Small intestine (tissue), 7 donors: ENCODE results near the gene CCDC83. TPM values are rescaled to one million over a fixed set of nuclear protein-coding genes. Genes with fewer than 3 reads are reported as not detected.
"Not testable (repeated sequence)": the region's sequence is repeated elsewhere in the genome, so short reads cannot be mapped to it uniquely, and the experiment has no call there.

Experiments
- DNase-seq, 2 donors: peaks; one replicate each; pipeline versions ENCODE4 v3.0.0 to v3.0.0-alpha.2; 2013
- FAIRE-seq: peaks from 2 replicates; lab custom pipeline; 2012; peaks lifted over from hg19 to GRCh38; lab: Jason Lieb, UNC
- H3K27ac ChIP-seq, 3 donors: one replicate each; pipeline ENCODE4 v1.5.1; 2013; ENCODE audit warnings: low read length in 2 of 3, mild to moderate bottlenecking in 2 of 3, control low read depth in 1 of 3, inconsistent platforms in 1 of 3, low read depth in 1 of 3, moderate library complexity in 1 of 3
- H3K27me3 ChIP-seq, 3 donors: one replicate each; pipeline ENCODE4 v1.6.1; 2013; ENCODE audit warnings: low read length in 3 of 3, inconsistent platforms in 1 of 3; ENCODE audit not compliant: control insufficient read depth in 3 of 3, insufficient read depth in 3 of 3
- H3K36me3 ChIP-seq, 3 donors: one replicate each; pipeline ENCODE4 v1.6.1; 2013; ENCODE audit warnings: low read length in 3 of 3, inconsistent platforms in 1 of 3, low read depth in 1 of 3, mild to moderate bottlenecking in 1 of 3, moderate library complexity in 1 of 3; ENCODE audit not compliant: control insufficient read depth in 3 of 3, insufficient read depth in 2 of 3
- H3K4me1 ChIP-seq, 3 donors: one replicate each; pipeline ENCODE4 v1.6.1; 2013; ENCODE audit warnings: low read length in 2 of 3, inconsistent platforms in 1 of 3, low read depth in 1 of 3, mild to moderate bottlenecking in 1 of 3, moderate library complexity in 1 of 3; ENCODE audit not compliant: control insufficient read depth in 3 of 3, insufficient read depth in 2 of 3
- H3K4me3 ChIP-seq, 3 donors: one replicate each; pipeline ENCODE4 v1.5.1; 2013; ENCODE audit warnings: low read length in 3 of 3, control low read depth in 1 of 3, inconsistent platforms in 1 of 3, low read depth in 1 of 3, mild to moderate bottlenecking in 1 of 3, moderate library complexity in 1 of 3
- H3K9me3 ChIP-seq, 2 donors: one replicate each; pipeline ENCODE4 v1.6.1; 2013; ENCODE audit warnings: low read depth in 1 of 2, low read length in 1 of 2; ENCODE audit not compliant: control insufficient read depth in 2 of 2, insufficient read depth in 1 of 2
- WGBS, 3 donors: extraction: QIAGEN DNeasy Blood & Tissue Kit; methylation state at CpG; one replicate each; pipeline ENCODE4 v1.1.7; 2013; 5-methylcytosine and 5-hydroxymethylcytosine counted together
- polyA plus RNA-seq, 4 donors: library from polyadenylated mRNA; stranded (reverse) in 3 of 4; unstranded in 1 of 4; fragments of 200-250 nt in 3 of 4; fragments of 120-200 nt in 1 of 4; gene quantifications; one replicate each; pipeline versions ENCODE4 v1.2.1 to v1.2.3, GENCODE V29; 2013
- donor health status: healthy with polysubstance abuse.
- donor health status: control.
- donor health status: control.
- donor health status: Bipolar disorder and iron deficiency.
- donor health status: healthy.

The CCDC83 gene
- polyA plus RNA-seq, 4 donors, result 0.10 TPM; not detected in 3

- not testable (repeated sequence) for FAIRE-seq, H3K27ac ChIP-seq, DNase-seq, H3K4me3 ChIP-seq, H3K9me3 ChIP-seq, H3K4me1 ChIP-seq, H3K27me3 ChIP-seq
- 89 to 96% (median 93%) methylated on average over 7 of the region's 7 CpGs for WGBS, 3 donors
- H3K36me3 ChIP-seq, result peaks cover 4 to 15% (median 11%) of the 10 kb centered on the region in 3 donors
Measured at GRCh38 chr11:85952108-85952485, 96.9 kb downstream of the CCDC83 start.

GRCh38 chr11:85953491-85954143, 98.4 kb downstream of the CCDC83 start:
- no peak overlapping the region for H3K4me3 ChIP-seq
- DNase-seq (no peak), FAIRE-seq (no peak)
- H3K9me3 ChIP-seq, result peaks cover 0 to 3% of the 10 kb centered on the region in 2 donors
- peaks cover 4 to 15% (median 14%) of the 10 kb centered on the region in 3 donors for H3K36me3 ChIP-seq
- 38 to 46% (median 42%) methylated on average over 2 of the region's 2 CpGs for WGBS, 3 donors
- H3K27ac ChIP-seq, result no peak overlapping the region
- no peaks in the 10 kb centered on the region for H3K27me3 ChIP-seq
- peaks cover 0 to 7% (median 3%) of the 10 kb centered on the region in 3 donors for H3K4me1 ChIP-seq

GRCh38 chr11:85955531-85955930, 100.3 kb downstream of the CCDC83 start:
- Histone ChIP-seq H3K4me3 (no peak overlapping the region), H3K36me3 (peaks cover 4 to 21% (median 17%) of the 10 kb centered on the region in 3 donors), H3K27ac (no peak overlapping the region), H3K9me3 (peaks cover 0 to 3% of the 10 kb centered on the region in 2 donors), H3K27me3 (no peaks in the 10 kb centered on the region), H3K4me1 (peaks cover 0 to 7% (median 3%) of the 10 kb centered on the region in 3 donors)
- DNase-seq (no peak), FAIRE-seq (no peak)
- 74 to 100% (median 90%) methylated on average over 1 of the region's 1 CpG for WGBS, 3 donors

DNA sequence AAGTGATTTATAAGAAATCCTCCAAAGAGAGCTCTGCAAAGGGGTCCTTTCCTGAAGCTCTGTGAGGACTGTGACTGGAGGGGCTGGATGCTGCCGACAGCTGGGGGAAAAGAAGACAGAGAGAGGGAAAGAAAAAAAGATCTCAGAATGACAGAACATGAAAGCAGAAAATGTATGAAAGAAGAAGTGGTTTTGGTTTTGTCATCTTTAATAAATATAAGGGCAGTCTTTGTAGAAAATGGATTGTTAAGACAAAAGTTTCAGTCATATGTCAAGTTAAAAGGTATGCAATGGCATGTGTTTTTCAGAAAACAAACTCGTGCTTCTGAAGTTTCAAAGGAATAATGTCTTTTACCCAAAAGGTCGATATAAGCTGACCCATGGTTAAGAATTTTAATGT, 105.5 kb downstream of the CCDC83 start:
- no peak overlapping the region for H3K4me3 ChIP-seq
- no peaks in the 10 kb centered on the region for H3K27me3 ChIP-seq
- peaks cover 5 to 23% (median 20%) of the 10 kb centered on the region in 3 donors for H3K36me3 ChIP-seq
- peaks cover 0 to 7% (median under 1%) of the 10 kb centered on the region in 3 donors for H3K4me1 ChIP-seq
- no peak for FAIRE-seq
- 65 to 86% (median 79%) methylated on average over 3 of the region's 3 CpGs for WGBS, 3 donors
- no peak overlapping the region for H3K27ac ChIP-seq
- DNase-seq, result no peak
- H3K9me3 ChIP-seq, result no peaks in the 10 kb centered on the region

DNA sequence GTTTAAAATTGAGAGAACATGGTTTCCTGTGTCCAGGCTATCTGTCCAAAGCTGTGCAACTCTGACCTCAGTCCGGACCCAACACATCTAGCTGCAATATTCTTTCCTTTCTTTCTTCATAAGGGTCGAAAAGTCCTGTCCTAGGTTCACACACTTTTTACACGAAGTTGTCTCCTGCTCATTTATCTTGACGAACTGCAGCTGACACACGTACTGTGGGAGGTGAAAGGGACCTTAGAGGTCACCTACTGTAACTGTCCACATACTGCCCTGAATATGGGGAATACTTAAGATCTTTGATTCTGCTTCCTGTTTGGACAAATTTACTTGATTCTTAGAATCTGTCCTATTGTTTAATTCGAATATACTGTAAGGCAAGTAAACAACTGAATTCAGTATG, 105.9 kb downstream of the CCDC83 start:
- DNase-seq (no peak), FAIRE-seq (no peak)
- H3K36me3 ChIP-seq, result peaks cover 5 to 24% (median 24%) of the 10 kb centered on the region in 3 donors
- no peak overlapping the region for H3K4me3 ChIP-seq
- no peaks in the 10 kb centered on the region for H3K27me3 ChIP-seq
- no peaks in the 10 kb centered on the region for H3K9me3 ChIP-seq
- peaks cover 0 to 7% (median 0%) of the 10 kb centered on the region in 3 donors for H3K4me1 ChIP-seq
- no peak overlapping the region for H3K27ac ChIP-seq
- WGBS, 3 donors, result 56 to 66% (median 65%) methylated on average over 6 of the region's 6 CpGs

GRCh38 chr11:85961930-85962363, 106.8 kb downstream of the CCDC83 start:
- H3K36me3 ChIP-seq, result peaks cover 5 to 23% (median 21%) of the 10 kb centered on the region in 3 donors
- FAIRE-seq, result no peak
- WGBS, 3 donors, result 73 to 83% (median 74%) methylated on average over 5 of the region's 5 CpGs

DNA sequence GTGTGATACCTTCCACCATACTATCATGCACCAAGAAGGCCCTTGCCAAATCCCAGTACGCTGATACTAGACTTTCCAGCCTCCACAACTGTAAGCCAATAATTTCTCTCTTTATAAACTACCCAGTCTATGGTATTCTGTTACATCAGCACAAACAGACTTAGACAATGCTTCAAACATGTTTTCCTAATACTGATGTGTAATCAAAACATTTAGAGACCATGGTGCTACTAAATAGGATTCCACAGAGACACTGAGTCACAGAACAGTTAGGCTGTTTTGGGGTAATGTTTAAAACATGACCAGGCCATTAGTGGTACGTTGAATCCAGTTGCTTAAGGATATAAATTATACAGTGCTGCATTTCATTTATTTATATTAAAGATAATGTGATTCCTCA, 110.0 kb downstream of the CCDC83 start:
- Histone ChIP-seq H3K36me3 (peaks cover 5 to 20% (median 18%) of the 10 kb centered on the region in 3 donors), H3K27ac (no peak overlapping the region), H3K9me3 (no peaks in the 10 kb centered on the region), H3K27me3 (no peaks in the 10 kb centered on the region), H3K4me1 (no peaks in the 10 kb centered on the region), H3K4me3 (no peak overlapping the region)
- no peak for FAIRE-seq
- no peak for DNase-seq
- 79 to 95% (median 94%) methylated on average over 2 of the region's 2 CpGs for WGBS, 3 donors

More at GRCh38 chr11:85961930-85962363, 106.8 kb downstream of the CCDC83 start:
- Histone ChIP-seq H3K4me1 (peaks cover 0 to 7% (median 0%) of the 10 kb centered on the region in 3 donors), H3K9me3 (no peaks in the 10 kb centered on the region), H3K4me3 (no peak overlapping the region), H3K27ac (no peak overlapping the region), H3K27me3 (no peaks in the 10 kb centered on the region)
- no peak for DNase-seq

- Histone ChIP-seq H3K4me1 (no peaks in the 10 kb centered on the region), H3K27me3 (no peaks in the 10 kb centered on the region), H3K9me3 (no peaks in the 10 kb centered on the region), H3K36me3 (peaks cover 5 to 26% (median 18%) of the 10 kb centered on the region in 3 donors), H3K4me3 (no peak overlapping the region), H3K27ac (no peak overlapping the region)
- no peak for FAIRE-seq
- DNase-seq, result no peak
- WGBS, 3 donors, result 79 to 89% (median 80%) methylated on average over 5 of the region's 5 CpGs
Measured at GRCh38 chr11:85967457-85967856, 112.3 kb downstream of the CCDC83 start.
